Left lung (tissue), 10 donors: ENCODE data around the gene RERG. TPM values are rescaled to one million over a fixed set of nuclear protein-coding genes. Genes with fewer than 3 reads are reported as not detected.

Experiments used
- ATAC-seq: fragments of 200-7000 bp; cut with Tn5 transposase; one replicate; pipeline ENCODE4 v1.9.1; 2020; ENCODE audit warnings: moderate library complexity
- DNase-seq, 4 donors: peaks; one replicate each; pipeline ENCODE4 v3.0.0-alpha.2; 2013 to 2020
- H3K27ac ChIP-seq, 2 donors: fragments of 200-600 bp; sonication (generic) in 1 of 2; one replicate each; pipeline versions ENCODE4 v1.5.0 to v1.8.0; 2020 to 2021
- H3K27me3 ChIP-seq, 2 donors: fragments of 200-600 bp; sonication (generic) in 1 of 2; one replicate each; pipeline versions ENCODE4 v1.5.0 to v1.8.0; 2020 to 2021
- H3K36me3 ChIP-seq, 2 donors: fragments of 200-600 bp; sonication (generic) in 1 of 2; one replicate each; pipeline versions ENCODE4 v1.5.0 to v1.8.0; 2020 to 2021
- H3K4me1 ChIP-seq, 2 donors: fragments of 200-600 bp; one replicate each; pipeline ENCODE4 v1.8.0; 2021
- H3K4me3 ChIP-seq, 2 donors: fragments of 200-600 bp; sonication (generic) in 1 of 2; one replicate each; pipeline versions ENCODE4 v1.5.0 to v1.8.0; 2020 to 2021; ENCODE audit warnings: mild to moderate bottlenecking in 1 of 2
- H3K9me3 ChIP-seq, 2 donors: fragments of 200-600 bp; sonication (generic) in 1 of 2; one replicate each; pipeline versions ENCODE4 v1.5.0 to v1.8.0; 2020 to 2021
- CTCF ChIP-seq, 2 donors: fragments of 200-600 bp; sonication (generic) in 1 of 2; IDR thresholded peaks; one replicate each; pipeline versions ENCODE4 v1.5.0 to v1.8.0; 2021; ENCODE audit warnings: antibody characterized with exemption in 2 of 2
- intact Hi-C, 2 donors: fragments of 100-400 bp; cut with DNase I; formaldehyde crosslinking; loops; one replicate each; pipeline versions ENCODE4 v1.11.2 to v1.14.2; 2022
- polyA plus RNA-seq, 6 donors: library from polyadenylated mRNA; unstranded; fragments of 120-200 nt; gene quantifications; one replicate each; pipeline ENCODE4 v1.2.1, GENCODE V29; 2013; ENCODE audit not compliant: insufficient read length in 6 of 6
- total RNA-seq, 2 donors: library from RNA; stranded (reverse); fragmentation: NEBNext Ultra II Directional; extraction: Animal tissue kit (Norgen Biotek cat#: 25700); gene quantifications; one replicate each; pipeline ENCODE4 v1.2.1, GENCODE V29; 2021
- donor health status: DM: no; HTN: yes; CAD: no.
- donor health status: DM: no; HTN: no; CAD: no.

The RERG gene
- total and polyA plus RNA-seq, 8 donors = 11.5 to 17.5 (median 14.4) TPM

- Histone ChIP-seq H3K36me3 (no peaks in the 10 kb centered on the region), H3K9me3 (no peaks in the 10 kb centered on the region), H3K27me3 (no peaks in the 10 kb centered on the region), H3K4me1 (no peaks in the 10 kb centered on the region), H3K27ac (no peak overlapping the region), H3K4me3 (no peak overlapping the region)
- DNase-seq = no peak
- intact Hi-C loops = no loop called here
- TF ChIP-seq CTCF (IDR thresholded peaks at IDR 0.05) = no peak
- ATAC-seq = no peak
Observed at GRCh38 chr12:15122344-15122743, 98.9 kb downstream of the RERG start.

GRCh38 chr12:15118955-15119354 is 102.3 kb downstream of the RERG start:
- no peak for ATAC-seq
- no peak overlapping the region for H3K27ac ChIP-seq

GRCh38 chr12:15116983-15117382 is 104.2 kb downstream of the RERG start:
- H3K27ac ChIP-seq = no peak overlapping the region
- H3K4me3 ChIP-seq = no peak overlapping the region
- ATAC-seq (no peak), DNase-seq (no peak)
- no peaks in the 10 kb centered on the region for H3K27me3 ChIP-seq
- TF ChIP-seq CTCF (IDR thresholded peaks at IDR 0.05) = no peak
- no peaks in the 10 kb centered on the region for H3K4me1 ChIP-seq
- intact Hi-C loops = no loop called here
- H3K9me3 ChIP-seq = no peaks in the 10 kb centered on the region
- H3K36me3 ChIP-seq = no peaks in the 10 kb centered on the region

More at GRCh38 chr12:15118955-15119354, 102.3 kb downstream of the RERG start:
- intact Hi-C loops = no loop called here
- DNase-seq = no peak
- no peaks in the 10 kb centered on the region for H3K4me1 ChIP-seq
- no peaks in the 10 kb centered on the region for H3K9me3 ChIP-seq
- H3K36me3 ChIP-seq = no peaks in the 10 kb centered on the region
- no peak for TF ChIP-seq CTCF (IDR thresholded peaks at IDR 0.05)
- no peaks in the 10 kb centered on the region for H3K27me3 ChIP-seq
- no peak overlapping the region for H3K4me3 ChIP-seq

- Histone ChIP-seq H3K36me3 (no peaks in the 10 kb centered on the region), H3K27me3 (no peaks in the 10 kb centered on the region), H3K4me1 (no peaks in the 10 kb centered on the region), H3K9me3 (no peaks in the 10 kb centered on the region), H3K27ac (no peak overlapping the region), H3K4me3 (no peak overlapping the region)
- no peak for TF ChIP-seq CTCF (IDR thresholded peaks at IDR 0.05)
- ATAC-seq (no peak), DNase-seq (no peak)
- intact Hi-C loops = no loop called here
Observed at GRCh38 chr12:15116086-15116485, 105.1 kb downstream of the RERG start.

GRCh38 chr12:15115434-15115833 is 105.8 kb downstream of the RERG start:
- H3K4me1 ChIP-seq = no peaks in the 10 kb centered on the region
- no peak overlapping the region for H3K27ac ChIP-seq
- H3K9me3 ChIP-seq = no peaks in the 10 kb centered on the region
- no peaks in the 10 kb centered on the region for H3K36me3 ChIP-seq
- ATAC-seq (no peak), DNase-seq (no peak)
- no peak for TF ChIP-seq CTCF (IDR thresholded peaks at IDR 0.05)
- H3K4me3 ChIP-seq = no peak overlapping the region
- intact Hi-C loops = no loop called here
- H3K27me3 ChIP-seq = no peaks in the 10 kb centered on the region
